ENCODE measurements around the gene BTBD18. TPM values are rescaled to one million over a fixed set of nuclear protein-coding genes. Genes with fewer than 3 reads are reported as not detected.

Gene BTBD18
- polyA plus RNA-seq, 1 donor (not counting 4 experiments of a cell fraction or from before 2014, with no cell fraction given), result not detected

DNA sequence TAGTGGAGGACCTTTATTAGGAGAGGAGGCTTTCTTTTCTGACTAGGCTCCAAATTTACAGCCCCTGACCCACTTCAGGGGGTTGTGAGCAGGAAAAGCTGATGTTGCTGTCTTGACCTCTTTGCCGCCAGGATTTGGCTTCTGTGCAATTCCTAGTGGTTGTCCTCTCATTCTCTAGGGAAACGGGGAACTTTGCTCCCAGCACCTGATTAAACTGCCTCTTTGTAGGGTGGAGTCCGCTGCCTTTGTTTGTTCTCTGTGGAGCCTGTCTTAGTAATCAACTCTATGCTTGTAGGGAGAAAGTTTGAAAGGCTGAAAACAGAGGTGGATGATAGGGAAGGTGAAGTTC is 26.3 kb upstream of the BTBD18 start:
- Histone ChIP-seq H3K27me3 (ENCODE audit: control insufficient read depth, extremely low read depth, insufficient read depth, low read length) (no peaks in the 10 kb centered on the region), H3K9me3 (ENCODE audit: control insufficient read depth, low read depth, low read length) (no peaks in the 10 kb centered on the region), H3K79me2 (ENCODE audit: control insufficient read depth, insufficient read depth, low read length) (peaks cover 93% of the 10 kb centered on the region), H4K20me1 (ENCODE audit: control insufficient read depth, extremely low read depth, insufficient read depth, low read length) (peaks cover 19% of the 10 kb centered on the region), H3K4me1 (ENCODE audit: control insufficient read depth, extremely low read depth, insufficient read depth, low read length) (peaks cover 81% of the 10 kb centered on the region), H3K4me2 (ENCODE audit: control insufficient read depth, extremely low read depth, insufficient read depth, low read depth, low read length) (peak overlapping the region; percentile 77), H3K9me1 (ENCODE audit: control insufficient read depth, extremely low read depth, insufficient read depth, low read length) (peaks cover 12% of the 10 kb centered on the region), H2AFZ (ENCODE audit: control insufficient read depth, low read length) (no peak overlapping the region), H3K27ac (ENCODE audit: control insufficient read depth, insufficient read depth, low read length) (peak overlapping the region; percentile 88), H3K36me3 (ENCODE audit: control insufficient read depth in 2 of 2, extremely low read depth in 1 of 2, insufficient read depth in 2 of 2, low read length in 2 of 2) (no peaks in the 10 kb centered on the region), H3K9ac (ENCODE audit: control insufficient read depth, extremely low read depth, insufficient read depth, low read length) (peak overlapping the region; percentile 73), H3K4me3 (ENCODE audit: control insufficient read depth in 2 of 3, extremely low read depth in 1 of 3, insufficient read depth in 2 of 3, low read depth in 1 of 3, low read length in 3 of 3) (peak overlapping the region in 2 of 3 experiments; percentile 49 to 55)
- TF ChIP-seq EZH2 (IDR thresholded peaks at IDR 0.05; ENCODE audit: low read length), result no peak
- no peak for TF ChIP-seq CTCF (optimal IDR thresholded peaks at IDR 0.05 in 1 of 3, IDR thresholded peaks at IDR 0.05 in 1 of 3, conservative IDR thresholded peaks at IDR 0.05 in 1 of 3; ENCODE audit: extremely low read depth in 1 of 3, insufficient read depth in 2 of 3, low read length in 3 of 3)
- dilution Hi-C loops (cut with MboI; ENCODE audit: extremely low pct_ligation_motif_present, low sequenced_read_pairs), result no loop called here
- DNase-seq (ENCODE audit: low read depth, low spot score), result no peak
- FAIRE-seq, result no peak

GRCh38 chr11:57776577-57777210 is 25.1 kb upstream of the BTBD18 start:
- Histone ChIP-seq H2AFZ (ENCODE audit: control insufficient read depth, low read length) (no peak overlapping the region), H3K9me1 (ENCODE audit: control insufficient read depth, extremely low read depth, insufficient read depth, low read length) (peaks cover 15% of the 10 kb centered on the region), H3K9me3 (ENCODE audit: control insufficient read depth, low read depth, low read length) (no peaks in the 10 kb centered on the region), H3K4me2 (ENCODE audit: control insufficient read depth, extremely low read depth, insufficient read depth, low read depth, low read length) (peak overlapping the region; percentile 77), H3K4me3 (ENCODE audit: control insufficient read depth in 2 of 3, extremely low read depth in 1 of 3, insufficient read depth in 2 of 3, low read depth in 1 of 3, low read length in 3 of 3) (no peak overlapping the region), H4K20me1 (ENCODE audit: control insufficient read depth, extremely low read depth, insufficient read depth, low read length) (peaks cover 29% of the 10 kb centered on the region), H3K79me2 (ENCODE audit: control insufficient read depth, insufficient read depth, low read length) (peaks cover 93% of the 10 kb centered on the region), H3K9ac (ENCODE audit: control insufficient read depth, extremely low read depth, insufficient read depth, low read length) (no peak overlapping the region), H3K36me3 (ENCODE audit: control insufficient read depth in 2 of 2, extremely low read depth in 1 of 2, insufficient read depth in 2 of 2, low read length in 2 of 2) (no peaks in the 10 kb centered on the region), H3K27me3 (ENCODE audit: control insufficient read depth, extremely low read depth, insufficient read depth, low read length) (no peaks in the 10 kb centered on the region), H3K27ac (ENCODE audit: control insufficient read depth, insufficient read depth, low read length) (peak overlapping the region; percentile 42), H3K4me1 (ENCODE audit: control insufficient read depth, extremely low read depth, insufficient read depth, low read length) (peaks cover 83% of the 10 kb centered on the region)
- dilution Hi-C loops (cut with MboI; ENCODE audit: extremely low pct_ligation_motif_present, low sequenced_read_pairs), result no loop called here
- TF ChIP-seq EZH2 (IDR thresholded peaks at IDR 0.05; ENCODE audit: low read length) (no peak), CTCF (optimal IDR thresholded peaks at IDR 0.05 in 1 of 3, IDR thresholded peaks at IDR 0.05 in 1 of 3, conservative IDR thresholded peaks at IDR 0.05 in 1 of 3; ENCODE audit: extremely low read depth in 1 of 3, insufficient read depth in 2 of 3, low read length in 3 of 3) (no peak)
- peak; percentile 44 for FAIRE-seq
- DNase-seq (ENCODE audit: low read depth, low spot score), result no peak

Data from keratinocyte (primary cell).